T-helper 2 cell treated with Interferon-gamma antibody and Interleukin-4, amounts not matched to agents 100 ng/mL and 5 ng/mL, for 36 hours (primary cell): ENCODE measurements around the gene BABAM1. TPM values are rescaled to one million over a fixed set of nuclear protein-coding genes. Genes with fewer than 3 reads are reported as not detected.

Experiments used
- intact Hi-C: fragments of 100-400 bp; cut with micrococcal nuclease; formaldehyde crosslinking; loops from one replicate; pipeline ENCODE4 v1.15.1; 2023
- total RNA-seq: library from RNA; stranded (reverse); gene quantifications from 2 replicates; pipeline ENCODE4 v1.2.3, GENCODE V29; 2022

BABAM1 gene
- total RNA-seq, 1 donor from 2014 or later: 118 TPM

GRCh38 chr19:17296273-17296672 is 29.0 kb downstream of the BABAM1 start:
- intact Hi-C loops: no loop called here

GRCh38 chr19:17296976-17297375 is 29.7 kb downstream of the BABAM1 start:
- intact Hi-C loops: no loop called here

GRCh38 chr19:17300992-17301619 is 33.9 kb downstream of the BABAM1 start:
- intact Hi-C loops: no loop called here

GRCh38 chr19:17302391-17303166 is 35.3 kb downstream of the BABAM1 start:
- intact Hi-C loops: loop anchor here (1.0 kb wide), 1 partner anchor 10 kb away; no protein-coding TSS in a partner anchor

GRCh38 chr19:17303167-17303939 is 36.1 kb downstream of the BABAM1 start, which contains the start of gene ABHD8:
Gene ABHD8 (minus strand): TSS chr19:17303425. CDS start chr19:17301616, 1,809 bp downstream.
- intact Hi-C loops: loop anchor here (1.0 kb wide), 1 partner anchor 11 kb away; no protein-coding TSS in a partner anchor

- intact Hi-C loops: loop anchor here (1.0 kb wide), 1 partner anchor 12 kb away; no protein-coding TSS in a partner anchor
Observed at GRCh38 chr19:17303940-17304267, 36.7 kb downstream of the BABAM1 start.

- intact Hi-C loops: loop anchor here (1.0 kb wide), 1 partner anchor 37 kb away; the partner anchor contains the start of gene BABAM1
Observed at GRCh38 chr19:17304386-17305215, 37.4 kb downstream of the BABAM1 start.

GRCh38 chr19:17305216-17305516 is 37.9 kb downstream of the BABAM1 start:
- intact Hi-C loops: loop anchor here (1.0 kb wide), 1 partner anchor 38 kb away; the partner anchor contains the start of gene BABAM1

- intact Hi-C loops: loop anchor here (1.0 kb wide), 1 partner anchor 38 kb away; the partner anchor contains the start of gene BABAM1
Observed at GRCh38 chr19:17305517-17306284, 38.5 kb downstream of the BABAM1 start, which contains the start of gene MRPL34. Gene MRPL34 (plus strand): TSS chr19:17305872. CDS start chr19:17305893, 21 bp downstream.

- intact Hi-C loops: no loop called here
Observed at GRCh38 chr19:17306285-17306714, 39.1 kb downstream of the BABAM1 start.

GRCh38 chr19:17307876-17308377 is 40.7 kb downstream of the BABAM1 start:
- intact Hi-C loops: loop anchor here (2.0 kb wide), 1 partner anchor 15 kb away; no protein-coding TSS in a partner anchor

- intact Hi-C loops: loop anchor here (1.0 to 2.0 kb wide), 4 partner anchors 17 to 110 kb away; partner anchors contain the start of genes BABAM1 and GTPBP3
Observed at GRCh38 chr19:17309198-17309964, 42.1 kb downstream of the BABAM1 start, which contains the start of gene DDA1. Gene DDA1 (plus strand): TSS chr19:17309563. CDS start chr19:17309655, 92 bp downstream.

- intact Hi-C loops: loop anchor here (1.0 to 2.0 kb wide), 4 partner anchors 17 to 109 kb away; partner anchors contain the start of genes BABAM1 and GTPBP3
Observed at GRCh38 chr19:17309965-17310461, 42.8 kb downstream of the BABAM1 start.

GRCh38 chr19:17311455-17312188 is 44.4 kb downstream of the BABAM1 start:
- intact Hi-C loops: no loop called here

GRCh38 chr19:17312189-17313113 is 45.2 kb downstream of the BABAM1 start:
- intact Hi-C loops: no loop called here

- intact Hi-C loops: no loop called here
Observed at GRCh38 chr19:17314007-17314593, 46.9 kb downstream of the BABAM1 start.
